ENCODE measurements around the gene TRIM40.
A peak's percentile ranks its signal among the peaks of the same experiment; 100 is the strongest.
"Not testable (repeated sequence)": the region's sequence is repeated elsewhere in the genome, so short reads cannot be mapped to it uniquely, and the experiment has no call there.

TRIM40 gene

GRCh38 chr6:30113003-30113759, 22.8 kb upstream of the TRIM40 start, which contains the start of gene TRIM31:
Gene TRIM31 (minus strand): TSS chr6:30113090. CDS start chr6:30112805, 285 bp downstream.
- no peak for DNase-seq (ENCODE audit: low read depth)

- DNase-seq (ENCODE audit: low read depth), result no peak
These were observed 22.1 kb upstream of the TRIM40 start for GRCh38 chr6:30113841-30114240.

GRCh38 chr6:30116724-30117123, 19.2 kb upstream of the TRIM40 start:
- DNase-seq (ENCODE audit: low read depth), result no peak

- DNase-seq (ENCODE audit: low read depth), result not testable (repeated sequence)
These were observed 17.2 kb upstream of the TRIM40 start for GRCh38 chr6:30118691-30119090.

- DNase-seq (ENCODE audit: low read depth), result no peak
These were observed 14.2 kb upstream of the TRIM40 start for GRCh38 chr6:30121446-30122366.

GRCh38 chr6:30122515-30122914, 13.4 kb upstream of the TRIM40 start:
- DNase-seq (ENCODE audit: low read depth), result no peak

GRCh38 chr6:30127238-30128093, 8.5 kb upstream of the TRIM40 start:
- DNase-seq (ENCODE audit: low read depth), result no peak

GRCh38 chr6:30129265-30130178, 6.4 kb upstream of the TRIM40 start:
- no peak for DNase-seq (ENCODE audit: low read depth)

- no peak for DNase-seq (ENCODE audit: low read depth)
These were observed 5.7 kb upstream of the TRIM40 start for GRCh38 chr6:30130179-30130679.

GRCh38 chr6:30130887-30131862, 4.8 kb upstream of the TRIM40 start:
- DNase-seq (ENCODE audit: low read depth), result peak; percentile 15

- DNase-seq (ENCODE audit: low read depth), result no peak
These were observed 3.9 kb upstream of the TRIM40 start for GRCh38 chr6:30131947-30132497.

- no peak for DNase-seq (ENCODE audit: low read depth)
These were observed 793 bp upstream of the TRIM40 start for GRCh38 chr6:30135147-30135546.

GRCh38 chr6:30136570-30137286, 788 bp downstream of the TRIM40 start:
- DNase-seq (ENCODE audit: low read depth), result no peak

- not testable (repeated sequence) for DNase-seq (ENCODE audit: low read depth)
These were observed 4.3 kb downstream of the TRIM40 start for GRCh38 chr6:30140240-30140639.

- DNase-seq (ENCODE audit: low read depth), result no peak
These were observed 6.7 kb downstream of the TRIM40 start for GRCh38 chr6:30142665-30143064.

- DNase-seq (ENCODE audit: low read depth), result no peak
These were observed 7.8 kb downstream of the TRIM40 start for GRCh38 chr6:30143780-30144179.

- no peak for DNase-seq (ENCODE audit: low read depth)
These were observed 8.9 kb downstream of the TRIM40 start for GRCh38 chr6:30144811-30145210.

- DNase-seq (ENCODE audit: low read depth), result no peak
These were observed 9.9 kb downstream of the TRIM40 start for GRCh38 chr6:30145818-30146217.

- DNase-seq (ENCODE audit: low read depth), result no peak
These were observed 11.2 kb downstream of the TRIM40 start for GRCh38 chr6:30147096-30147495.

All from stimulated activated CD8-positive, alpha-beta memory T cell treated with anti-CD3 and anti-CD28 coated beads, Interleukin-12 subunit alpha, Interleukin-12 subunit beta, amount 100 ng/mL, for 4 hours (primary cell).